Esophagus squamous epithelium (tissue), 4 donors: ENCODE results near the gene KCNMA1.

Source experiments
- CTCF ChIP-seq, 6 experiments: fragments of 450-650 bp in 4 of 6; fragments of 200-600 bp in 2 of 6; sonication (generic) in 2 of 6; IDR thresholded peaks; one replicate each; pipeline ENCODE4 v1.5.1; 2016 to 2019; ENCODE audit warnings: antibody characterized with exemption in 6 of 6, mild to moderate bottlenecking in 4 of 6, moderate library complexity in 4 of 6
- POLR2A ChIP-seq, 4 donors: fragments of 450-650 bp; IDR thresholded peaks; one replicate each; pipeline ENCODE4 v1.6.1; 2017; ENCODE audit warnings: antibody characterized with exemption in 4 of 4, mild to moderate bottlenecking in 4 of 4, moderate library complexity in 3 of 4

- TF ChIP-seq CTCF (IDR thresholded peaks at IDR 0.05) (no peak), POLR2A (IDR thresholded peaks at IDR 0.05) (no peak)
Observed at GRCh38 chr10:77386365-77386764, 251.2 kb downstream of the KCNMA1 start.
